Stimulated activated CD4-positive, alpha-beta T cell treated with anti-CD3 and anti-CD28 coated beads, TNF-alpha, amount 100 ng/mL, for 1 hour (primary cell): ENCODE measurements around the gene VPS39.
"Not testable (repeated sequence)": the region's sequence is repeated elsewhere in the genome, so short reads cannot be mapped to it uniquely, and the experiment has no call there.

Experiments
- DNase-seq, 3 donors: peaks; one replicate each; pipeline ENCODE4 v3.0.0-alpha.2; 2020; ENCODE audit warnings: low read depth in 3 of 3, low spot score in 1 of 3

VPS39 gene

GRCh38 chr15:42207674-42208579 is at the start of gene VPS39:
Gene VPS39 (minus strand): TSS chr15:42208304. CDS start chr15:42208153, 151 bp downstream.
- peak; percentile 48 to 70 (median 53) for DNase-seq

- no peak for DNase-seq
These were observed 45.2 kb upstream of the VPS39 start for GRCh38 chr15:42253300-42253699.

- no peak for DNase-seq
These were observed 32.7 kb upstream of the VPS39 start for GRCh38 chr15:42240823-42241222.

GRCh38 chr15:42239528-42240182 is 31.6 kb upstream of the VPS39 start:
- DNase-seq = no peak

GRCh38 chr15:42233107-42233506 is 25.0 kb upstream of the VPS39 start:
- no peak for DNase-seq

GRCh38 chr15:42232606-42233005 is 24.5 kb upstream of the VPS39 start:
- DNase-seq = no peak

- DNase-seq = no peak
These were observed 23.0 kb upstream of the VPS39 start for GRCh38 chr15:42231088-42231487.

- not testable (repeated sequence) for DNase-seq
These were observed 20.9 kb upstream of the VPS39 start for GRCh38 chr15:42228981-42229380.

GRCh38 chr15:42228036-42228435 is 19.9 kb upstream of the VPS39 start:
- no peak for DNase-seq

GRCh38 chr15:42226648-42227047 is 18.5 kb upstream of the VPS39 start:
- DNase-seq = no peak

GRCh38 chr15:42220216-42220615 is 12.1 kb upstream of the VPS39 start:
- DNase-seq = no peak

GRCh38 chr15:42218953-42219592 is 11.0 kb upstream of the VPS39 start:
- DNase-seq = no peak

GRCh38 chr15:42217568-42217967 is 9.5 kb upstream of the VPS39 start:
- no peak for DNase-seq

- no peak for DNase-seq
These were observed 8.1 kb upstream of the VPS39 start for GRCh38 chr15:42215913-42216829.

- no peak for DNase-seq
These were observed 6.5 kb upstream of the VPS39 start for GRCh38 chr15:42214600-42214999.

GRCh38 chr15:42213511-42213910 is 5.4 kb upstream of the VPS39 start:
- no peak for DNase-seq

GRCh38 chr15:42210696-42211095 is 2.6 kb upstream of the VPS39 start:
- no peak for DNase-seq

- DNase-seq = no peak
These were observed 1.7 kb downstream of the VPS39 start for GRCh38 chr15:42206406-42206805.

GRCh38 chr15:42203891-42204290 is 4.2 kb downstream of the VPS39 start:
- DNase-seq = no peak

GRCh38 chr15:42202653-42203052 is 5.5 kb downstream of the VPS39 start:
- DNase-seq = no peak

- no peak for DNase-seq
These were observed 6.3 kb downstream of the VPS39 start for GRCh38 chr15:42201801-42202200.
